C4-2B (cell line): Measurements from ENCODE around the gene TBXA2R.
A peak's percentile ranks its signal among the peaks of the same experiment; 100 is the strongest.

ENCODE experiments used
- H3K27ac ChIP-seq: fragments of 450-650 bp; 2 replicates; pipeline ENCODE4 v1.5.1; 2017
- CTCF ChIP-seq: fragments of 450-650 bp; conservative IDR thresholded peaks from 2 replicates; pipeline ENCODE4 v1.5.1; 2017; ENCODE audit warnings: mild to moderate bottlenecking
- ZFX ChIP-seq: fragments of 450-650 bp; IDR thresholded peaks from 2 replicates; pipeline ENCODE4 v1.6.1; 2017

TBXA2R gene

GRCh38 chr19:3563709-3564524 is 42.8 kb downstream of the TBXA2R start:
- no peak for TF ChIP-seq ZFX
- no peak for TF ChIP-seq CTCF
- H3K27ac ChIP-seq = no peak overlapping the region

- H3K27ac ChIP-seq = peak within 1 kb of the TSS; percentile 92
- TF ChIP-seq CTCF (no peak), ZFX (peak; percentile 46; the same call in 1 of the 2 replicates)
Measured at GRCh38 chr19:3557461-3558248, 49.0 kb downstream of the TBXA2R start, which contains the start of gene MFSD12. MFSD12 (minus strand) TSS chr19:3557586; CDS start chr19:3557403, 183 bp downstream.

- TF ChIP-seq CTCF (no peak), ZFX (peak; percentile 63; the same call in 1 of the 2 replicates)
- peak overlapping the region; percentile 92 for H3K27ac ChIP-seq
Measured at GRCh38 chr19:3556978-3557460, 49.7 kb downstream of the TBXA2R start.

- TF ChIP-seq CTCF (no peak), ZFX (no peak)
- H3K27ac ChIP-seq = peak overlapping the region; percentile 92
Measured at GRCh38 chr19:3556423-3556977, 50.2 kb downstream of the TBXA2R start.

- peak overlapping the region; percentile 92; the same call in 1 of the 2 replicates for H3K27ac ChIP-seq
- no peak for TF ChIP-seq CTCF
- TF ChIP-seq ZFX = no peak
Measured at GRCh38 chr19:3555653-3556422, 50.8 kb downstream of the TBXA2R start.

GRCh38 chr19:3554254-3555083 is 52.2 kb downstream of the TBXA2R start:
- no peak for TF ChIP-seq CTCF
- no peak for TF ChIP-seq ZFX
- no peak overlapping the region for H3K27ac ChIP-seq
